Keratinocyte (primary cell): ENCODE measurements around the gene OR2B3.
"Not testable (repeated sequence)": the region's sequence is repeated elsewhere in the genome, so short reads cannot be mapped to it uniquely, and the experiment has no call there.

Experiments
- EZH2 ChIP-seq: IDR thresholded peaks from one replicate; pipeline ENCODE4 v1.6.1; 2012; ENCODE audit warnings: inconsistent platforms, mild to moderate bottlenecking, low read length, moderate library complexity
- TF ChIP-seq, protein P1 (sequence below), 3 experiments: IDR thresholded peaks in 1 of 3; conservative IDR thresholded peaks in 1 of 3; optimal IDR thresholded peaks in 1 of 3; 2 replicates in 2 of 3; 3 replicates in 1 of 3; pipeline versions ENCODE3 to v1.5.1; 2011; ENCODE audit warnings: low read length in 3 of 3, mild to moderate bottlenecking in 3 of 3, moderate library complexity in 2 of 3, control low read depth in 1 of 3, inconsistent platforms in 1 of 3; ENCODE audit not compliant: insufficient read depth in 2 of 3; ENCODE audit errors: extremely low read depth in 1 of 3

DNA sequence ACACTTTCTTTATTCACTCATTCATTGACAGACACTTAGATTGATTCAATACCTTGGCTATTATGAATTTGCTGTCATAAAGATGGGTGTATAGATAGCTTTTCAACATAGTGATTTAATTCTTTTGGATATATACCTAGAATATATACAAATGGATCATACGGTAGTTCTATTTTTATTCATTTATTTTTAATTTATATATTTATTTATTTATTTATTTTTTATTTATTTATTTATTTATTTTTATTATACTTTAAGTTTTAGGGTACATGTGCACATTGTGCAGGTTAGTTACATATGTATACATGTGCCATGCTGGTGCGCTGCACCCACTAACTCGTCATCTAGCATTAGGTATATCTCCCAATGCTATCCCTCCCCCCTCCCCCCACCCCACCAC lies 27.9 kb upstream of the OR2B3 start:
- TF ChIP-seq, protein P1, sequence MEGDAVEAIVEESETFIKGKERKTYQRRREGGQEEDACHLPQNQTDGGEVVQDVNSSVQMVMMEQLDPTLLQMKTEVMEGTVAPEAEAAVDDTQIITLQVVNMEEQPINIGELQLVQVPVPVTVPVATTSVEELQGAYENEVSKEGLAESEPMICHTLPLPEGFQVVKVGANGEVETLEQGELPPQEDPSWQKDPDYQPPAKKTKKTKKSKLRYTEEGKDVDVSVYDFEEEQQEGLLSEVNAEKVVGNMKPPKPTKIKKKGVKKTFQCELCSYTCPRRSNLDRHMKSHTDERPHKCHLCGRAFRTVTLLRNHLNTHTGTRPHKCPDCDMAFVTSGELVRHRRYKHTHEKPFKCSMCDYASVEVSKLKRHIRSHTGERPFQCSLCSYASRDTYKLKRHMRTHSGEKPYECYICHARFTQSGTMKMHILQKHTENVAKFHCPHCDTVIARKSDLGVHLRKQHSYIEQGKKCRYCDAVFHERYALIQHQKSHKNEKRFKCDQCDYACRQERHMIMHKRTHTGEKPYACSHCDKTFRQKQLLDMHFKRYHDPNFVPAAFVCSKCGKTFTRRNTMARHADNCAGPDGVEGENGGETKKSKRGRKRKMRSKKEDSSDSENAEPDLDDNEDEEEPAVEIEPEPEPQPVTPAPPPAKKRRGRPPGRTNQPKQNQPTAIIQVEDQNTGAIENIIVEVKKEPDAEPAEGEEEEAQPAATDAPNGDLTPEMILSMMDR (optimal IDR thresholded peaks at IDR 0.05 in 1 of 3, IDR thresholded peaks at IDR 0.05 in 1 of 3, conservative IDR thresholded peaks at IDR 0.05 in 1 of 3; ENCODE audit: extremely low read depth in 1 of 3, insufficient read depth in 2 of 3, low read length in 3 of 3): not testable (repeated sequence)
- not testable (repeated sequence) for TF ChIP-seq EZH2
